WERI-Rb-1 (cell line): Measurements from ENCODE around the gene EPN2.

Experiments
- DNase-seq: peaks from one replicate; pipeline ENCODE4 v3.0.0-alpha.2; 2020
- H3K27ac ChIP-seq: fragments of 250-450 bp; sonication (Bioruptor Pico); 2 replicates; pipeline ENCODE4 v1.5.1; 2020; ENCODE audit warnings: mild to moderate bottlenecking, moderate library complexity
- H3K27me3 ChIP-seq: fragments of 250-450 bp; sonication (Bioruptor Pico); 2 replicates; pipeline ENCODE4 v1.5.1; 2021; ENCODE audit warnings: mild to moderate bottlenecking, low read depth, moderate library complexity; ENCODE audit not compliant: insufficient read depth, severe bottlenecking
- H3K36me3 ChIP-seq: fragments of 250-450 bp; sonication (Bioruptor Pico); 2 replicates; pipeline ENCODE4 v1.5.1; 2020; ENCODE audit warnings: mild to moderate bottlenecking, moderate library complexity
- H3K4me3 ChIP-seq: 2 replicates; pipeline ENCODE4 v1.5.1; 2011; ENCODE audit warnings: low read depth, mild to moderate bottlenecking, control low read depth, low read length
- H3K9me3 ChIP-seq: fragments of 250-450 bp; sonication (Bioruptor Pico); 2 replicates; pipeline ENCODE4 v1.5.1; 2021; ENCODE audit warnings: mild to moderate bottlenecking, moderate library complexity; ENCODE audit not compliant: severe bottlenecking
- CTCF ChIP-seq: IDR thresholded peaks from 2 replicates; pipeline ENCODE4 v1.5.1; 2011; ENCODE audit warnings: low read depth, mild to moderate bottlenecking, control low read depth, inconsistent platforms, low read length

The EPN2 gene

DNA sequence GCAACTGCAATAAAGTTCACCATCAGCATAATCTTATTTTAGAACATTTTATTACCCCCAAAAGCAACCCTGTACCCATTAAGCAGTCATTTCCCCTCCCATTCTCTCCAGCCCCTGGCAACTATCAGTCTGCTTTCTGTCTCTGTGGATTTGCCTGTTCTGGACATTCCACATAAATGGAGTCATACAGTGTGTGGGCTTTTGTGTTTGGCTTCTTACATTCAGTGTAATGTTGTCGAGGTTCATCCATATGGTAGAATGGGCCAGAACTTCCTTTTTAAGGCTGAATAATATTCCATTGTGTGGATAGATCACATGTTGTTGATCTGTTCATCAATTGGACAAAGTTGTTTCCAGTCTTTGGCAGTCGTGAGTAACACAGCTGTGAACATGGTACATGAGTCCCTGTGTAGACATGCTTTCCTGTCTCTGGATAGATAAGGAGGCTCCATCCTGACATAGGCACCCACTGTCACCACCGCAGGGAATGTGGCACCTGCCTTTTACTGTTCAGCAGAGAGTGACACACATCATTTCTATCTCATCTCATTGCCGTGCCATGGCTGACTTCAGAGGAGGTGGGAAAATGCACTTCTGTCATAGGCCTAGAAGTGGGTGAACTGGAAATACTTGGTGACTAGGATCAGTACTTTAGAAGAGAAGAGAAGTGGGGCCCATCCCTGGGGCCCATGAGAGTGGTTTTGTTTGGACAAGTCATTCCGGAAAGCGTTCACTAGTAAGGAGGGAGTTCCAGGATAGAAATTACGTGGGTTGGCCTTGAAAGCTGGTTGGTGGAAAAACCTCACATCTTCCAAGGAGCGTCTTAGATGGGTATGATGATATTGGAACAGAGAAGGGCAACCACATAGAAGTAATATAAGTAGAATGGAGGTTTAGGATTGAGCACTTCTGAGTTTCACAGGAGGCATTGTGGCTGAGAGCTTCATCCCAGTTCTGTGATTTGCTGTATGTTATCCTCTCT lies 25.8 kb downstream of the EPN2 start:
- H3K36me3 ChIP-seq, result no peaks in the 10 kb centered on the region
- no peak for DNase-seq

GRCh38 chr17:19263641-19264051 lies 26.5 kb downstream of the EPN2 start:
- TF ChIP-seq CTCF, result no peak
- DNase-seq, result no peak
- no peaks in the 10 kb centered on the region for H3K9me3 ChIP-seq
- H3K27me3 ChIP-seq, result no peaks in the 10 kb centered on the region
- H3K27ac ChIP-seq, result no peak overlapping the region
- no peaks in the 10 kb centered on the region for H3K36me3 ChIP-seq
- H3K4me3 ChIP-seq, result no peak overlapping the region

More for the DNA sequence above, 25.8 kb downstream of the EPN2 start:
- no peaks in the 10 kb centered on the region for H3K27me3 ChIP-seq
- no peak overlapping the region for H3K4me3 ChIP-seq
- TF ChIP-seq CTCF, result no peak
- no peaks in the 10 kb centered on the region for H3K9me3 ChIP-seq
- H3K27ac ChIP-seq, result no peak overlapping the region

GRCh38 chr17:19264268-19264667 lies 27.1 kb downstream of the EPN2 start:
- Histone ChIP-seq H3K9me3 (no peaks in the 10 kb centered on the region), H3K27ac (no peak overlapping the region), H3K27me3 (no peaks in the 10 kb centered on the region), H3K4me3 (no peak overlapping the region), H3K36me3 (no peaks in the 10 kb centered on the region)
- no peak for TF ChIP-seq CTCF
- DNase-seq, result no peak

GRCh38 chr17:19264681-19265080 lies 27.5 kb downstream of the EPN2 start:
- H3K9me3 ChIP-seq, result no peaks in the 10 kb centered on the region
- no peak for TF ChIP-seq CTCF
- H3K4me3 ChIP-seq, result no peak overlapping the region
- DNase-seq, result no peak
- no peaks in the 10 kb centered on the region for H3K36me3 ChIP-seq
- no peaks in the 10 kb centered on the region for H3K27me3 ChIP-seq
- H3K27ac ChIP-seq, result no peak overlapping the region

GRCh38 chr17:19265755-19266154 lies 28.6 kb downstream of the EPN2 start:
- H3K4me3 ChIP-seq, result no peak overlapping the region
- H3K27ac ChIP-seq, result no peak overlapping the region
- H3K9me3 ChIP-seq, result no peaks in the 10 kb centered on the region
- no peak for TF ChIP-seq CTCF
- no peaks in the 10 kb centered on the region for H3K27me3 ChIP-seq
- DNase-seq, result no peak
- no peaks in the 10 kb centered on the region for H3K36me3 ChIP-seq
